IMR-90 (cell line): ENCODE data around the gene SNAP29. TPM values are rescaled to one million over a fixed set of nuclear protein-coding genes. Genes with fewer than 3 reads are reported as not detected.

Source experiments
- ATAC-seq: fragments of 200-7000 bp; cut with Tn5 transposase; 2 replicates; pipeline ENCODE4 v1.9.1; 2020; ENCODE audit warnings: low read depth, mild to moderate bottlenecking, moderate library complexity
- BruUV-seq: library from RNA; stranded (reverse); fragments of 400-500 nt; replicated peaks from 2 replicates; lab custom pipeline; 2021; lab: Mats Ljungman, UMichigan
- CTCF ChIA-PET: fragments of 300-600 bp; formaldehyde crosslinking; extraction: SDS; loops from one replicate; lab custom pipeline; 2021; ENCODE audit warnings: antibody characterized with exemption; lab: Yijun Ruan, JAX
- POLR2A ChIA-PET: fragments of 300-600 bp; sonication (Branson Sonifier 250); formaldehyde crosslinking; loops from one replicate; lab custom pipeline; 2022; ENCODE audit warnings: antibody characterized with exemption; ENCODE audit not compliant: unreplicated experiment; lab: Charles Lee
- DNase-seq: peaks from one replicate; pipeline ENCODE4 v3.0.0; 2013
- H2AFZ ChIP-seq: replicated peaks from 2 replicates; pipeline ENCODE3; 2013; ENCODE audit warnings: low read length, mild to moderate bottlenecking; ENCODE audit not compliant: poor library complexity
- H2AK5ac ChIP-seq: 2 replicates; pipeline ENCODE4 v1.6.1; 2013; ENCODE audit warnings: low read depth, low read length, inconsistent platforms
- H2AK9ac ChIP-seq: replicated peaks from 2 replicates; pipeline ENCODE3; 2013; ENCODE audit warnings: mild to moderate bottlenecking, low read depth, low read length, moderate library complexity; ENCODE audit not compliant: poor library complexity
- H2BK120ac ChIP-seq: 2 replicates; pipeline ENCODE4 v1.6.1; 2013; ENCODE audit warnings: low read depth, low read length, inconsistent platforms
- H2BK15ac ChIP-seq: 3 replicates; pipeline ENCODE4 v1.6.1; 2013; ENCODE audit warnings: low read depth, low read length, inconsistent platforms
- H2BK20ac ChIP-seq: 2 replicates; pipeline ENCODE4 v1.6.1; 2013; ENCODE audit warnings: low read depth, mild to moderate bottlenecking, inconsistent platforms, low read length, moderate library complexity
- H2BK5ac ChIP-seq: 2 replicates; pipeline ENCODE4 v1.6.1; 2013; ENCODE audit warnings: mild to moderate bottlenecking, low read depth, low read length, inconsistent platforms; ENCODE audit not compliant: poor library complexity, severe bottlenecking
- H3K14ac ChIP-seq: replicated peaks from 2 replicates; pipeline ENCODE4 v1.6.1; 2013; ENCODE audit warnings: low read depth, low read length, inconsistent platforms
- H3K18ac ChIP-seq: 2 replicates; pipeline ENCODE4 v1.6.1; 2013; ENCODE audit warnings: low read depth, low read length, control low read depth
- H3K23ac ChIP-seq: 2 replicates; pipeline ENCODE4 v1.6.1; 2013; ENCODE audit warnings: low read depth, low read length, inconsistent platforms
- H3K27ac ChIP-seq: 2 replicates; pipeline ENCODE4 v1.5.1; 2013; ENCODE audit warnings: mild to moderate bottlenecking, control low read depth, low read length; ENCODE audit not compliant: insufficient read depth
- H3K27me3 ChIP-seq: 2 replicates; pipeline ENCODE4 v1.6.1; 2013; ENCODE audit warnings: low read length; ENCODE audit not compliant: control insufficient read depth, insufficient read depth
- H3K36me3 ChIP-seq: 2 replicates; pipeline ENCODE4 v1.6.1; 2013; ENCODE audit warnings: low read length, mixed read lengths; ENCODE audit not compliant: control insufficient read depth, insufficient read depth
- H3K4ac ChIP-seq: 2 replicates; pipeline ENCODE4 v1.6.1; 2013; ENCODE audit warnings: low read depth, low read length, inconsistent platforms
- H3K4me1 ChIP-seq: 2 replicates; pipeline ENCODE4 v1.6.1; 2013; ENCODE audit warnings: low read length, mixed read lengths; ENCODE audit not compliant: control insufficient read depth, insufficient read depth
- H3K4me2 ChIP-seq: 2 replicates; pipeline ENCODE4 v1.6.1; 2013; ENCODE audit warnings: low read depth, mild to moderate bottlenecking, control low read depth, low read length, moderate library complexity
- H3K4me3 ChIP-seq: 2 replicates; pipeline ENCODE4 v1.5.1; 2013; ENCODE audit warnings: low read depth, mild to moderate bottlenecking, control low read depth, low read length, moderate library complexity; ENCODE audit not compliant: insufficient read depth
- H3K56ac ChIP-seq: 2 replicates; pipeline ENCODE4 v1.6.1; 2013; ENCODE audit warnings: low read length, inconsistent platforms; ENCODE audit not compliant: insufficient read depth; ENCODE audit errors: extremely low read depth
- H3K79me1 ChIP-seq, 2 experiments: 2 replicates each; pipeline ENCODE4 v1.6.1; 2013; ENCODE audit warnings: low read length in 2 of 2, inconsistent platforms in 1 of 2, low read depth in 1 of 2
- H3K9ac ChIP-seq: 2 replicates; pipeline ENCODE4 v1.6.1; 2013; ENCODE audit warnings: low read depth, low read length, control low read depth
- H3K9me1 ChIP-seq: 2 replicates; pipeline ENCODE4 v1.6.1; 2013; ENCODE audit warnings: low read length, inconsistent platforms; ENCODE audit not compliant: insufficient read depth
- H3K9me3 ChIP-seq: 2 replicates; pipeline ENCODE4 v1.6.1; 2013; ENCODE audit warnings: low read length; ENCODE audit not compliant: control insufficient read depth, insufficient read depth
- H4K20me1 ChIP-seq: 2 replicates; pipeline ENCODE4 v1.6.1; 2013; ENCODE audit warnings: low read length, inconsistent platforms; ENCODE audit not compliant: insufficient read depth
- H4K5ac ChIP-seq: 2 replicates; pipeline ENCODE4 v1.6.1; 2013; ENCODE audit warnings: mild to moderate bottlenecking, low read depth, low read length, control low read depth
- H4K8ac ChIP-seq, 2 experiments: 2 replicates each; pipeline ENCODE4 v1.6.1; 2013; ENCODE audit warnings: low read depth in 2 of 2, low read length in 2 of 2, control low read depth in 1 of 2, inconsistent platforms in 1 of 2
- H4K91ac ChIP-seq: 2 replicates; pipeline ENCODE4 v1.6.1; 2013; ENCODE audit warnings: low read depth, low read length, inconsistent platforms; ENCODE audit not compliant: insufficient read depth
- BHLHE40 ChIP-seq: fragments of 150-350 bp; IDR thresholded peaks from 2 replicates; pipeline ENCODE4 v1.6.1; 2016; ENCODE audit warnings: mild to moderate bottlenecking, low read depth, low read length
- CEBPB ChIP-seq: IDR thresholded peaks from 2 replicates; pipeline ENCODE4 v1.6.1; 2012; ENCODE audit warnings: low read depth, low read length, improper control_type of control experiment
- MAFK ChIP-seq: IDR thresholded peaks from 2 replicates; pipeline ENCODE4 v1.6.1; 2012; ENCODE audit warnings: low read depth, low read length, improper control_type of control experiment
- MAZ ChIP-seq: IDR thresholded peaks from 2 replicates; pipeline ENCODE4 v1.6.1; 2012; ENCODE audit warnings: low read depth, mild to moderate bottlenecking, low read length, improper control_type of control experiment, moderate library complexity, borderline replicate concordance
- NFE2L2 ChIP-seq: fragments of 150-350 bp; IDR thresholded peaks from 2 replicates; pipeline ENCODE4 v1.6.1; 2016; ENCODE audit warnings: low read depth, mild to moderate bottlenecking, low read length
- RCOR1 ChIP-seq: IDR thresholded peaks from 2 replicates; pipeline ENCODE4 v1.6.1; 2012; ENCODE audit warnings: mild to moderate bottlenecking, low read length, improper control_type of control experiment; ENCODE audit not compliant: insufficient replicate concordance
- WGBS, 2 experiments: methylation state at CpG; one replicate each; pipeline versions ENCODE4 v1.1.5 to v1.1.7; 2013; ENCODE audit warnings: missing lambda C conversion rate in 2 of 2; ENCODE audit not compliant: insufficient read length in 1 of 2; ENCODE audit errors: extremely low coverage in 2 of 2; 5-methylcytosine and 5-hydroxymethylcytosine counted together
- dilution Hi-C: fragments of 300-500 bp; cut with HindIII; formaldehyde crosslinking; loops from one replicate; pipeline ENCODE4 v1.14.3; 2018; ENCODE audit warnings: low sequenced_read_pairs; ENCODE audit not compliant: unreplicated experiment
- in situ Hi-C: fragments of 300-500 bp; cut with MboI; formaldehyde crosslinking; loops from 3 replicates; pipeline ENCODE4 v1.14.3; 2019; ENCODE audit warnings: low sequenced_read_pairs, inconsistent platforms, mixed read lengths
- intact Hi-C: fragments of 100-400 bp; cut with micrococcal nuclease; formaldehyde crosslinking; loops from 2 replicates; pipeline ENCODE4 v1.10.0; 2022
- polyA plus RNA-seq, 3 experiments: library from polyadenylated mRNA; depleted of rRNA; stranded (reverse); fragments of >200 nt; gene quantifications; 2 replicates each; pipeline ENCODE4 v1.2.3, GENCODE V29; 2012; ENCODE audit warnings: low replicate concordance in 1 of 3
- total RNA-seq: library from RNA; depleted of rRNA; stranded (reverse); fragments of >200 nt; gene quantifications from 2 replicates; pipeline ENCODE4 v1.2.3, GENCODE V29; 2012

The SNAP29 gene
- total and polyA plus RNA-seq, 2 of the 4 experiments (the other 2 are of a cell fraction), result 10.6 to 29.5 TPM

GRCh38 chr22:20889025-20889704 lies 30.4 kb downstream of the SNAP29 start:
- Histone ChIP-seq H3K27me3 (no peaks in the 10 kb centered on the region), H4K20me1 (peaks cover 8% of the 10 kb centered on the region), H4K8ac (no peak overlapping the region), H3K9me3 (no peaks in the 10 kb centered on the region), H3K4me2 (no peak overlapping the region), H3K36me3 (peaks cover 19% of the 10 kb centered on the region), H3K9ac (no peak overlapping the region), H4K91ac (no peak overlapping the region), H2BK120ac (no peak overlapping the region), H3K18ac (no peak overlapping the region), H2AFZ (no peak overlapping the region), H4K5ac (no peak overlapping the region), H3K79me1 (no peaks in the 10 kb centered on the region), H3K9me1 (no peaks in the 10 kb centered on the region; the same call in 1 of the 2 replicates), H3K4me3 (no peak overlapping the region), H3K4me1 (peaks cover 5% of the 10 kb centered on the region), H3K27ac (no peak overlapping the region), H3K56ac (no peak overlapping the region), H2AK5ac (no peak overlapping the region), H2BK5ac (no peak overlapping the region), H3K14ac (no peak overlapping the region), H2BK15ac (no peak overlapping the region), H3K4ac (no peak overlapping the region), H2AK9ac (no peak overlapping the region), H2BK20ac (no peak overlapping the region), H3K23ac (no peak overlapping the region)
- WGBS, 2 experiments, result 94% methylated on average over 3 of the region's 6 CpGs; no CpG with 5 or more reads in 1 of the 2 experiments
- CTCF ChIA-PET, result no interaction called here
- dilution Hi-C loops (no loop called here), in situ Hi-C loops (no loop called here), intact Hi-C loops (loop anchor here (10.0 kb wide), 1 partner anchor 66 kb away; no protein-coding TSS in a partner anchor)
- no peak for ATAC-seq
- TF ChIP-seq NFE2L2 (no peak), RCOR1 (no peak), BHLHE40 (no peak), CEBPB (no peak), MAZ (no peak), MAFK (peak; percentile 22; the same call in 1 of the 2 replicates)
- POLR2A ChIA-PET, result no interaction called here
- BruUV-seq, result TSS peak; percentile 49
- DNase-seq, result no peak
